PC-9 (cell line): ENCODE data around the gene STX2.
"Not testable (repeated sequence)": the region's sequence is repeated elsewhere in the genome, so short reads cannot be mapped to it uniquely, and the experiment has no call there.

Experiments used
- EZH2 ChIP-seq: fragments of 200-600 bp; sonication (generic); IDR thresholded peaks from 2 replicates; pipeline ENCODE4 v1.8.0; 2017; ENCODE audit warnings: antibody characterized with exemption, low read depth
- TF ChIP-seq, protein P1 (sequence below): fragments of 200-600 bp; sonication (generic); conservative IDR thresholded peaks from 2 replicates; pipeline ENCODE4 v1.6.1; 2017; ENCODE audit warnings: mixed run types, antibody characterized with exemption, mild to moderate bottlenecking, moderate library complexity

GRCh38 chr12:130752037-130752436, 87.0 kb downstream of the STX2 start:
- TF ChIP-seq, protein P1, sequence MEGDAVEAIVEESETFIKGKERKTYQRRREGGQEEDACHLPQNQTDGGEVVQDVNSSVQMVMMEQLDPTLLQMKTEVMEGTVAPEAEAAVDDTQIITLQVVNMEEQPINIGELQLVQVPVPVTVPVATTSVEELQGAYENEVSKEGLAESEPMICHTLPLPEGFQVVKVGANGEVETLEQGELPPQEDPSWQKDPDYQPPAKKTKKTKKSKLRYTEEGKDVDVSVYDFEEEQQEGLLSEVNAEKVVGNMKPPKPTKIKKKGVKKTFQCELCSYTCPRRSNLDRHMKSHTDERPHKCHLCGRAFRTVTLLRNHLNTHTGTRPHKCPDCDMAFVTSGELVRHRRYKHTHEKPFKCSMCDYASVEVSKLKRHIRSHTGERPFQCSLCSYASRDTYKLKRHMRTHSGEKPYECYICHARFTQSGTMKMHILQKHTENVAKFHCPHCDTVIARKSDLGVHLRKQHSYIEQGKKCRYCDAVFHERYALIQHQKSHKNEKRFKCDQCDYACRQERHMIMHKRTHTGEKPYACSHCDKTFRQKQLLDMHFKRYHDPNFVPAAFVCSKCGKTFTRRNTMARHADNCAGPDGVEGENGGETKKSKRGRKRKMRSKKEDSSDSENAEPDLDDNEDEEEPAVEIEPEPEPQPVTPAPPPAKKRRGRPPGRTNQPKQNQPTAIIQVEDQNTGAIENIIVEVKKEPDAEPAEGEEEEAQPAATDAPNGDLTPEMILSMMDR: not testable (repeated sequence)
- TF ChIP-seq EZH2: not testable (repeated sequence)
